Keratinocyte (primary cell): ENCODE results near the gene LRBA. TPM values are rescaled to one million over a fixed set of nuclear protein-coding genes. Genes with fewer than 3 reads are reported as not detected.

Source experiments
- DNase-seq: peaks from one replicate; pipeline ENCODE4 v3.0.0-alpha.2; 2011; ENCODE audit warnings: low read depth, missing footprints, low spot score
- FAIRE-seq: peaks from 2 replicates; lab custom pipeline; 2011; peaks lifted over from hg19 to GRCh38; lab: Jason Lieb, UNC
- H2AFZ ChIP-seq: 2 replicates; pipeline ENCODE4 v1.6.0; 2012; ENCODE audit warnings: low read length, control low read depth, inconsistent platforms; ENCODE audit not compliant: control insufficient read depth
- H3K27ac ChIP-seq: 2 replicates; pipeline ENCODE4 v1.5.1; 2011; ENCODE audit warnings: low read length; ENCODE audit not compliant: control insufficient read depth, insufficient read depth
- H3K27me3 ChIP-seq: 3 replicates; pipeline ENCODE4 v1.6.0; 2011; ENCODE audit warnings: low read length; ENCODE audit not compliant: control insufficient read depth, insufficient read depth; ENCODE audit errors: extremely low read depth
- H3K36me3 ChIP-seq, 2 experiments: 2 replicates in 1 of 2; 3 replicates in 1 of 2; pipeline ENCODE4 v1.5.1; 2011; ENCODE audit warnings: low read length in 2 of 2, mild to moderate bottlenecking in 1 of 2; ENCODE audit not compliant: control insufficient read depth in 2 of 2, insufficient read depth in 2 of 2; ENCODE audit errors: extremely low read depth in 1 of 2
- H3K4me1 ChIP-seq: 3 replicates; pipeline ENCODE4 v1.5.1; 2011; ENCODE audit warnings: low read length; ENCODE audit not compliant: control insufficient read depth, insufficient read depth; ENCODE audit errors: extremely low read depth
- H3K4me2 ChIP-seq: 3 replicates; pipeline ENCODE4 v1.6.0; 2011; ENCODE audit warnings: low read depth, low read length; ENCODE audit not compliant: control insufficient read depth, insufficient read depth; ENCODE audit errors: extremely low read depth
- H3K4me3 ChIP-seq, 3 experiments: fragments of 200-600 bp in 1 of 3; sonication (generic) in 1 of 3; 2 replicates in 2 of 3; 3 replicates in 1 of 3; pipeline ENCODE4 v1.5.1; 2011 to 2016; ENCODE audit warnings: low read length in 3 of 3, mild to moderate bottlenecking in 3 of 3, control low read depth in 2 of 3, inconsistent platforms in 1 of 3, low read depth in 1 of 3, mixed read lengths in 1 of 3, mixed run types in 1 of 3, moderate library complexity in 1 of 3; ENCODE audit not compliant: control insufficient read depth in 2 of 3, insufficient read depth in 2 of 3; ENCODE audit errors: extremely low read depth in 1 of 3
- H3K79me2 ChIP-seq: 2 replicates; pipeline ENCODE4 v1.6.0; 2012; ENCODE audit warnings: low read length; ENCODE audit not compliant: control insufficient read depth, insufficient read depth
- H3K9ac ChIP-seq: 3 replicates; pipeline ENCODE4 v1.6.0; 2011; ENCODE audit warnings: low read length; ENCODE audit not compliant: control insufficient read depth, insufficient read depth; ENCODE audit errors: extremely low read depth
- H3K9me1 ChIP-seq: 3 replicates; pipeline ENCODE4 v1.6.0; 2011; ENCODE audit warnings: low read length; ENCODE audit not compliant: control insufficient read depth, insufficient read depth; ENCODE audit errors: extremely low read depth
- H3K9me3 ChIP-seq: 2 replicates; pipeline ENCODE4 v1.5.1; 2012; ENCODE audit warnings: low read depth, low read length; ENCODE audit not compliant: control insufficient read depth
- H4K20me1 ChIP-seq: 3 replicates; pipeline ENCODE4 v1.6.0; 2011; ENCODE audit warnings: low read length; ENCODE audit not compliant: control insufficient read depth, insufficient read depth; ENCODE audit errors: extremely low read depth
- CTCF ChIP-seq, 3 experiments: IDR thresholded peaks in 1 of 3; conservative IDR thresholded peaks in 1 of 3; optimal IDR thresholded peaks in 1 of 3; 2 replicates in 2 of 3; 3 replicates in 1 of 3; pipeline versions ENCODE3 to v1.5.1; 2011; ENCODE audit warnings: low read length in 3 of 3, mild to moderate bottlenecking in 3 of 3, moderate library complexity in 2 of 3, control low read depth in 1 of 3, inconsistent platforms in 1 of 3; ENCODE audit not compliant: insufficient read depth in 2 of 3; ENCODE audit errors: extremely low read depth in 1 of 3
- EZH2 ChIP-seq: IDR thresholded peaks from one replicate; pipeline ENCODE4 v1.6.1; 2012; ENCODE audit warnings: inconsistent platforms, mild to moderate bottlenecking, low read length, moderate library complexity
- dilution Hi-C: fragments of 300-500 bp; cut with MboI; formaldehyde crosslinking; loops from one replicate; pipeline ENCODE4 v1.7.0; 2020; ENCODE audit warnings: low sequenced_read_pairs; ENCODE audit not compliant: extremely low pct_ligation_motif_present
- polyA plus RNA-seq, 5 experiments: library from polyadenylated mRNA; depleted of rRNA in 3 of 5; stranded (reverse) in 3 of 5; stranded (forward) in 1 of 5; unstranded in 1 of 5; fragments of >200 nt; gene quantifications; 1 replicate in 1 of 5; 2 replicates in 3 of 5; 3 replicates in 1 of 5; pipeline versions ENCODE4 v1.2.1 to v1.2.3, GENCODE V29; 2011 to 2012; ENCODE audit warnings: missing spikeins in 2 of 5, low read depth in 1 of 5, low replicate concordance in 1 of 5

Gene LRBA
- polyA plus RNA-seq, 1 donor (not counting 4 experiments of a cell fraction or from before 2014, with no cell fraction given) = 35.6 TPM

- TF ChIP-seq CTCF (optimal IDR thresholded peaks at IDR 0.05 in 1 of 3, IDR thresholded peaks at IDR 0.05 in 1 of 3, conservative IDR thresholded peaks at IDR 0.05 in 1 of 3; ENCODE audit: extremely low read depth in 1 of 3, insufficient read depth in 2 of 3, low read length in 3 of 3) = no peak
- H3K4me2 ChIP-seq = no peak overlapping the region
- no peaks in the 10 kb centered on the region for H3K9me3 ChIP-seq
- no peaks in the 10 kb centered on the region for H3K9me1 ChIP-seq
- FAIRE-seq = no peak
- H4K20me1 ChIP-seq = peaks cover 3% of the 10 kb centered on the region
- DNase-seq = no peak
- no peak overlapping the region for H3K27ac ChIP-seq
- H3K27me3 ChIP-seq = no peaks in the 10 kb centered on the region
- dilution Hi-C loops = no loop called here
- H3K9ac ChIP-seq = no peak overlapping the region
- no peaks in the 10 kb centered on the region for H3K36me3 ChIP-seq
- peaks cover 64% of the 10 kb centered on the region for H3K79me2 ChIP-seq
- H2AFZ ChIP-seq = no peak overlapping the region
- no peak overlapping the region for H3K4me3 ChIP-seq
- H3K4me1 ChIP-seq = peaks cover 5% of the 10 kb centered on the region
Measured at GRCh38 chr4:150948074-150948473, 67.0 kb downstream of the LRBA start.

- H3K79me2 ChIP-seq = peaks cover 49% of the 10 kb centered on the region
- no peak overlapping the region for H3K4me2 ChIP-seq
- no peaks in the 10 kb centered on the region for H3K9me3 ChIP-seq
- no peak overlapping the region for H2AFZ ChIP-seq
- H3K27me3 ChIP-seq = no peaks in the 10 kb centered on the region
- H3K4me3 ChIP-seq = no peak overlapping the region
- FAIRE-seq = no peak
- no peak overlapping the region for H3K9ac ChIP-seq
- DNase-seq = no peak
- no peaks in the 10 kb centered on the region for H3K36me3 ChIP-seq
- H3K4me1 ChIP-seq = peaks cover 13% of the 10 kb centered on the region
- no peaks in the 10 kb centered on the region for H4K20me1 ChIP-seq
- TF ChIP-seq CTCF (optimal IDR thresholded peaks at IDR 0.05 in 1 of 3, IDR thresholded peaks at IDR 0.05 in 1 of 3, conservative IDR thresholded peaks at IDR 0.05 in 1 of 3; ENCODE audit: extremely low read depth in 1 of 3, insufficient read depth in 2 of 3, low read length in 3 of 3) (no peak), EZH2 (no peak)
- no peak overlapping the region for H3K27ac ChIP-seq
- no peaks in the 10 kb centered on the region for H3K9me1 ChIP-seq
- dilution Hi-C loops = no loop called here
Measured at GRCh38 chr4:150944660-150945059, 70.4 kb downstream of the LRBA start.
